OCI-LY7 (cell line): Measurements from ENCODE around the gene DHRS3.

ENCODE experiments used
- CTCF ChIP-seq: fragments of 200-600 bp; sonication (generic); conservative IDR thresholded peaks from 2 replicates; pipeline ENCODE4 v1.5.1; 2014; ENCODE audit warnings: mild to moderate bottlenecking, antibody characterized with exemption, low read length, moderate library complexity, mixed read lengths
- EZH2phosphoT487 ChIP-seq: fragments of 200-600 bp; sonication (generic); IDR thresholded peaks from 2 replicates; pipeline ENCODE4 v1.6.1; 2018; ENCODE audit warnings: low read depth, borderline replicate concordance, mild to moderate bottlenecking, mixed run types, antibody characterized with exemption, low read length, moderate library complexity, mixed read lengths

- TF ChIP-seq CTCF (no peak), EZH2phosphoT487 (no peak)
Observed at GRCh38 chr1:12573015-12573825, 44.8 kb downstream of the DHRS3 start.
